ENCODE measurements around the gene JAZF1.

JAZF1 gene

GRCh38 chr7:27962273-27962672, 218.3 kb downstream of the JAZF1 start:
- DNase-seq (ENCODE audit: low read depth) = no peak
- no peak overlapping the region for H3K4me3 ChIP-seq (ENCODE audit: low read depth, low read length)

- no peak overlapping the region for H3K4me3 ChIP-seq (ENCODE audit: low read depth, low read length)
- DNase-seq (ENCODE audit: low read depth) = no peak
Measured at GRCh38 chr7:27961255-27961654, 219.3 kb downstream of the JAZF1 start.

- DNase-seq (ENCODE audit: low read depth) = no peak
Measured at GRCh38 chr7:27960415-27960814, 220.2 kb downstream of the JAZF1 start.

GRCh38 chr7:27958933-27959548, 221.6 kb downstream of the JAZF1 start:
- DNase-seq (ENCODE audit: low read depth) = no peak
- H3K4me3 ChIP-seq (ENCODE audit: low read depth, low read length) = no peak overlapping the region

More at GRCh38 chr7:27960415-27960814, 220.2 kb downstream of the JAZF1 start:
- H3K4me3 ChIP-seq (ENCODE audit: low read depth, low read length) = no peak overlapping the region

GRCh38 chr7:27955596-27955995, 225.0 kb downstream of the JAZF1 start:
- no peak overlapping the region for H3K4me3 ChIP-seq (ENCODE audit: low read depth, low read length)
- no peak for DNase-seq (ENCODE audit: low read depth)

GRCh38 chr7:27955011-27955410, 225.6 kb downstream of the JAZF1 start:
- no peak overlapping the region for H3K4me3 ChIP-seq (ENCODE audit: low read depth, low read length)
- DNase-seq (ENCODE audit: low read depth) = no peak

- no peak overlapping the region for H3K4me3 ChIP-seq (ENCODE audit: low read depth, low read length)
- no peak for DNase-seq (ENCODE audit: low read depth)
Measured at GRCh38 chr7:27953777-27954176, 226.8 kb downstream of the JAZF1 start.

GRCh38 chr7:27953361-27953760, 227.2 kb downstream of the JAZF1 start:
- no peak for DNase-seq (ENCODE audit: low read depth)
- no peak overlapping the region for H3K4me3 ChIP-seq (ENCODE audit: low read depth, low read length)

- peak; percentile 59 for DNase-seq (ENCODE audit: low read depth)
Measured at GRCh38 chr7:27952456-27953285, 227.9 kb downstream of the JAZF1 start.

GRCh38 chr7:27950123-27950522, 230.5 kb downstream of the JAZF1 start:
- no peak for DNase-seq (ENCODE audit: low read depth)
- no peak overlapping the region for H3K4me3 ChIP-seq (ENCODE audit: low read depth, low read length)

More at GRCh38 chr7:27952456-27953285, 227.9 kb downstream of the JAZF1 start:
- H3K4me3 ChIP-seq (ENCODE audit: low read depth, low read length) = no peak overlapping the region

- DNase-seq (ENCODE audit: low read depth) = no peak
- no peak overlapping the region for H3K4me3 ChIP-seq (ENCODE audit: low read depth, low read length)
Measured at GRCh38 chr7:27948861-27949260, 231.7 kb downstream of the JAZF1 start.

GRCh38 chr7:27947586-27948278, 232.9 kb downstream of the JAZF1 start:
- no peak overlapping the region for H3K4me3 ChIP-seq (ENCODE audit: low read depth, low read length)
- no peak for DNase-seq (ENCODE audit: low read depth)

GRCh38 chr7:27946351-27946750, 234.2 kb downstream of the JAZF1 start:
- no peak overlapping the region for H3K4me3 ChIP-seq (ENCODE audit: low read depth, low read length)
- DNase-seq (ENCODE audit: low read depth) = no peak

- H3K4me3 ChIP-seq (ENCODE audit: low read depth, low read length) = no peak overlapping the region
- no peak for DNase-seq (ENCODE audit: low read depth)
Measured at GRCh38 chr7:27945058-27945795, 235.4 kb downstream of the JAZF1 start.

GRCh38 chr7:27944643-27945042, 236.0 kb downstream of the JAZF1 start:
- no peak for DNase-seq (ENCODE audit: low read depth)
- H3K4me3 ChIP-seq (ENCODE audit: low read depth, low read length) = no peak overlapping the region

- DNase-seq (ENCODE audit: low read depth) = no peak
- no peak overlapping the region for H3K4me3 ChIP-seq (ENCODE audit: low read depth, low read length)
Measured at GRCh38 chr7:27943241-27943640, 237.4 kb downstream of the JAZF1 start.

- no peak for DNase-seq (ENCODE audit: low read depth)
- no peak overlapping the region for H3K4me3 ChIP-seq (ENCODE audit: low read depth, low read length)
Measured at GRCh38 chr7:27942711-27943110, 237.9 kb downstream of the JAZF1 start.

GRCh38 chr7:27941522-27941921, 239.1 kb downstream of the JAZF1 start:
- DNase-seq (ENCODE audit: low read depth) = no peak
- H3K4me3 ChIP-seq (ENCODE audit: low read depth, low read length) = no peak overlapping the region

- no peak for DNase-seq (ENCODE audit: low read depth)
- H3K4me3 ChIP-seq (ENCODE audit: low read depth, low read length) = no peak overlapping the region
Measured at GRCh38 chr7:27940341-27940740, 240.3 kb downstream of the JAZF1 start.

- no peak overlapping the region for H3K4me3 ChIP-seq (ENCODE audit: low read depth, low read length)
- no peak for DNase-seq (ENCODE audit: low read depth)
Measured at GRCh38 chr7:27939893-27940292, 240.7 kb downstream of the JAZF1 start.

Measured in skeletal muscle cell (primary cell).